DND-41 (cell line): ENCODE data around the gene RGMB.
"Not testable (repeated sequence)": the region's sequence is repeated elsewhere in the genome, so short reads cannot be mapped to it uniquely, and the experiment has no call there.

ENCODE experiments used
- ATAC-seq: fragments of 200-7000 bp; cut with Tn5 transposase; 3 replicates; pipeline ENCODE4 v1.9.1; 2021; ENCODE audit warnings: low read depth; ENCODE audit not compliant: insufficient read depth
- DNase-seq: peaks from one replicate; pipeline ENCODE4 v3.0.0-alpha.2; 2020
- H2AFZ ChIP-seq: 2 replicates; pipeline ENCODE4 v1.6.0; 2012; ENCODE audit warnings: low read depth, low read length
- H3K27ac ChIP-seq: 2 replicates; pipeline ENCODE4 v1.5.1; 2012; ENCODE audit warnings: low read length, inconsistent platforms
- H3K27me3 ChIP-seq: fragments of 200-600 bp; sonication (generic); 2 replicates; pipeline ENCODE4 v1.6.0; 2012; ENCODE audit warnings: low read length, mild to moderate bottlenecking, inconsistent platforms; ENCODE audit not compliant: insufficient read depth, poor library complexity
- H3K36me3 ChIP-seq: 2 replicates; pipeline ENCODE4 v1.5.1; 2012; ENCODE audit warnings: low read length, inconsistent platforms; ENCODE audit not compliant: insufficient read depth
- H3K4me1 ChIP-seq: 2 replicates; pipeline ENCODE4 v1.5.1; 2012; ENCODE audit warnings: mild to moderate bottlenecking, low read length; ENCODE audit not compliant: insufficient read depth
- H3K4me2 ChIP-seq: 2 replicates; pipeline ENCODE4 v1.6.0; 2012; ENCODE audit warnings: mild to moderate bottlenecking, moderate library complexity, low read length, inconsistent platforms; ENCODE audit not compliant: insufficient read depth
- H3K4me3 ChIP-seq, 2 experiments: fragments of 200-600 bp in 1 of 2; shearing (Covaris generic) in 1 of 2; 2 replicates each; pipeline ENCODE4 v1.5.1; 2012 to 2016; ENCODE audit warnings: inconsistent platforms in 2 of 2, low read length in 2 of 2, mild to moderate bottlenecking in 2 of 2, low read depth in 1 of 2, moderate library complexity in 1 of 2
- H3K79me2 ChIP-seq: 2 replicates; pipeline ENCODE4 v1.6.0; 2012; ENCODE audit warnings: low read length, inconsistent platforms; ENCODE audit not compliant: insufficient read depth
- H3K9ac ChIP-seq: 2 replicates; pipeline ENCODE4 v1.6.0; 2012; ENCODE audit warnings: low read depth, mild to moderate bottlenecking, inconsistent platforms, low read length, moderate library complexity
- H3K9me3 ChIP-seq: 2 replicates; pipeline ENCODE4 v1.5.1; 2012; ENCODE audit warnings: low read length, moderate library complexity, mild to moderate bottlenecking, inconsistent platforms; ENCODE audit not compliant: insufficient read depth, severe bottlenecking
- H4K20me1 ChIP-seq: 2 replicates; pipeline ENCODE4 v1.6.0; 2012; ENCODE audit warnings: low read length; ENCODE audit not compliant: insufficient read depth
- EZH2 ChIP-seq: IDR thresholded peaks from 3 replicates; pipeline ENCODE4 v1.6.1; 2012; ENCODE audit warnings: borderline replicate concordance, low read depth, mild to moderate bottlenecking, moderate library complexity, low read length, inconsistent platforms; ENCODE audit not compliant: severe bottlenecking
- TF ChIP-seq, protein P1 (sequence below): IDR thresholded peaks from 2 replicates; pipeline ENCODE4 v1.5.1; 2012; ENCODE audit warnings: borderline replicate concordance, low read length, moderate library complexity, mild to moderate bottlenecking; ENCODE audit not compliant: poor library complexity, severe bottlenecking; ENCODE audit errors: extremely low read depth

RGMB gene

GRCh38 chr5:98750693-98751092 is 22.8 kb upstream of the RGMB start:
- H3K4me2 ChIP-seq: no peak overlapping the region
- DNase-seq (peak; percentile 9), ATAC-seq (peak; percentile 61; the same call in 2 of the 3 replicates)
- H3K4me1 ChIP-seq: no peaks in the 10 kb centered on the region
- H4K20me1 ChIP-seq: no peaks in the 10 kb centered on the region
- H3K27ac ChIP-seq: no peak overlapping the region
- no peak overlapping the region for H3K4me3 ChIP-seq
- no peak for TF ChIP-seq EZH2
- TF ChIP-seq, protein P1, sequence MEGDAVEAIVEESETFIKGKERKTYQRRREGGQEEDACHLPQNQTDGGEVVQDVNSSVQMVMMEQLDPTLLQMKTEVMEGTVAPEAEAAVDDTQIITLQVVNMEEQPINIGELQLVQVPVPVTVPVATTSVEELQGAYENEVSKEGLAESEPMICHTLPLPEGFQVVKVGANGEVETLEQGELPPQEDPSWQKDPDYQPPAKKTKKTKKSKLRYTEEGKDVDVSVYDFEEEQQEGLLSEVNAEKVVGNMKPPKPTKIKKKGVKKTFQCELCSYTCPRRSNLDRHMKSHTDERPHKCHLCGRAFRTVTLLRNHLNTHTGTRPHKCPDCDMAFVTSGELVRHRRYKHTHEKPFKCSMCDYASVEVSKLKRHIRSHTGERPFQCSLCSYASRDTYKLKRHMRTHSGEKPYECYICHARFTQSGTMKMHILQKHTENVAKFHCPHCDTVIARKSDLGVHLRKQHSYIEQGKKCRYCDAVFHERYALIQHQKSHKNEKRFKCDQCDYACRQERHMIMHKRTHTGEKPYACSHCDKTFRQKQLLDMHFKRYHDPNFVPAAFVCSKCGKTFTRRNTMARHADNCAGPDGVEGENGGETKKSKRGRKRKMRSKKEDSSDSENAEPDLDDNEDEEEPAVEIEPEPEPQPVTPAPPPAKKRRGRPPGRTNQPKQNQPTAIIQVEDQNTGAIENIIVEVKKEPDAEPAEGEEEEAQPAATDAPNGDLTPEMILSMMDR: peak; percentile 62
- H3K9ac ChIP-seq: no peak overlapping the region
- no peaks in the 10 kb centered on the region for H3K36me3 ChIP-seq
- H3K79me2 ChIP-seq: no peaks in the 10 kb centered on the region
- H2AFZ ChIP-seq: no peak overlapping the region
- no peaks in the 10 kb centered on the region for H3K9me3 ChIP-seq
- H3K27me3 ChIP-seq: no peaks in the 10 kb centered on the region

- not testable (repeated sequence) for H3K9me3 ChIP-seq, H3K27me3 ChIP-seq, H3K4me3 ChIP-seq, H3K36me3 ChIP-seq, H3K9ac ChIP-seq, H3K4me2 ChIP-seq, H3K4me1 ChIP-seq, ATAC-seq, H3K79me2 ChIP-seq, DNase-seq, H3K27ac ChIP-seq, H2AFZ ChIP-seq, H4K20me1 ChIP-seq
Measured at GRCh38 chr5:98752331-98752730, 21.1 kb upstream of the RGMB start.

- H4K20me1 ChIP-seq, H3K9ac ChIP-seq: not testable (repeated sequence)
Measured at GRCh38 chr5:98752801-98753200, 20.7 kb upstream of the RGMB start.

GRCh38 chr5:98753507-98753906 is 20.0 kb upstream of the RGMB start:
- Histone ChIP-seq H3K4me3 (no peak overlapping the region), H3K79me2 (no peaks in the 10 kb centered on the region), H3K4me2 (no peak overlapping the region), H4K20me1 (no peaks in the 10 kb centered on the region), H3K36me3 (no peaks in the 10 kb centered on the region), H3K9me3 (no peaks in the 10 kb centered on the region), H3K9ac (no peak overlapping the region), H3K4me1 (no peaks in the 10 kb centered on the region), H3K27ac (no peak overlapping the region), H3K27me3 (no peaks in the 10 kb centered on the region), H2AFZ (no peak overlapping the region)
- ATAC-seq: no peak
- no peak for DNase-seq
- TF ChIP-seq, protein P1: no peak
- no peak for TF ChIP-seq EZH2

More at GRCh38 chr5:98752801-98753200, 20.7 kb upstream of the RGMB start:
- H3K4me3 ChIP-seq, H2AFZ ChIP-seq, H3K27me3 ChIP-seq, H3K4me2 ChIP-seq, H3K36me3 ChIP-seq, H3K4me1 ChIP-seq, H3K27ac ChIP-seq, ATAC-seq, DNase-seq, H3K9me3 ChIP-seq, H3K79me2 ChIP-seq: not testable (repeated sequence)
